Activated CD8-positive, alpha-beta memory T cell treated with anti-CD3 and anti-CD28 coated beads for 36 hours (primary cell): ENCODE results near the gene IBA57. TPM values are rescaled to one million over a fixed set of nuclear protein-coding genes. Genes with fewer than 3 reads are reported as not detected.
"Not testable (repeated sequence)": the region's sequence is repeated elsewhere in the genome, so short reads cannot be mapped to it uniquely, and the experiment has no call there.

Source experiments
- CTCF ChIA-PET: fragments of 350-600 bp; sonication (Branson Sonifier 250); formaldehyde crosslinking; loops from one replicate; lab custom pipeline; 2021; ENCODE audit warnings: antibody characterized with exemption; lab: Charles Lee
- POLR2A ChIA-PET: fragments of 350-600 bp; sonication (Branson Sonifier 250); formaldehyde crosslinking; loops from one replicate; lab custom pipeline; 2021; ENCODE audit warnings: antibody characterized with exemption; lab: Charles Lee
- total RNA-seq, 2 experiments: library from RNA; stranded (reverse); gene quantifications; one replicate each; pipeline ENCODE4 v1.2.3, GENCODE V29; 2021

IBA57 gene
- total RNA-seq, 2 experiments from 2014 or later, result 12.6 to 16.3 TPM

DNA sequence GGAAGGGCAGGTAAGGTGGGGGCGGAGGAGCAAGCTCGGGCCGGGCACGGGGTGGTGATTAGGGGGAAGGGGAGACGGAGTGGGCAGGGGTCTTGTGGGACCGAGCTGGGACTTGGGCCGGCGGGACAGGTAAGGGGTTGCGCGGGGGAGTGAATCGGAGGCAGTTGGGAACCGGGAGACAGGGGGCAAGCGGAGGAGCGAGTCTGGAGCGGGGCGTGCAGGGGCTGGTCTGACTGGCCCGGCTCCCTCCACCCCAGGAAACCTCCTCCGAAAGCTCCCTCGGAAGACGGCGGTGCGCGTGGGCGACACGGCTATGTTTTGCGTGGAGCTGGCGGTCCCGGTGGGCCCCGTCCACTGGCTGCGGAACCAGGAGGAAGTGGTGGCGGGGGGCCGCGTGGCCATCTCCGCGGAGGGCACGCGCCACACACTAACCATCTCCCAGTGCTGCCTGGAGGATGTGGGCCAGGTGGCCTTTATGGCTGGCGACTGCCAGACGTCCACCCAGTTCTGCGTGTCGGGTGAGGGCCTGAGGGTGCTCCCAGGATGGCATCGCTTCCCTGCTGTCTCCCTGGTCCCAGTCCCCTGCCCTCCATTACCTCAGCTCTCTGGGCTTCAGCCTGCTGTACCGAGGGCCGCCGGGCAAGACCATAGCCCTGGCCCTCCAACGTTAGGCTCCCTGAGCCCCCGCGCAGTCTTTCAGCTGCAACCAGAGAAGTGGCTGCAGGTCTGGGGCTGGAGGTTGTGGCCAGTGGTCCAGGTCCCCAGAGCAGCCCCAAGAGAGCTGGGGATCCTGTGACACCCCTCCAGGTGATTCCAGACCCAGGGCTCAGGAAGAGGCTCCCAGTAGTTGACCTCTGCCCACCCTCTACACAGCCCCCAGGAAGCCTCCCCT is 48.6 kb downstream of the IBA57 start:
- CTCF ChIA-PET, result interaction anchor here (0.8 to 2.5 kb wide), 10 partner anchors 8 to 287 kb away, joined by 3 to 11 read pairs (median 3); partner anchors contain the start of genes GUK1, IBA57 and TRIM11
- POLR2A ChIA-PET, result interaction anchor here (0.6 to 1.6 kb wide), 5 partner anchors 49 to 1815 kb away, joined by 3 to 8 read pairs (median 4); partner anchors contain the start of genes GUK1 and IBA57

GRCh38 chr1:228214921-228215662 is 49.5 kb downstream of the IBA57 start:
- ChIA-PET CTCF (interaction anchor here (0.8 to 2.5 kb wide), 3 partner anchors 49 to 192 kb away, joined by 5 to 11 read pairs (median 9); partner anchors contain the start of genes IBA57 and TRIM11), POLR2A (interaction anchor here (0.6 to 1.6 kb wide), 3 partner anchors 50 to 1816 kb away, joined by 3 to 8 read pairs (median 7); partner anchors contain the start of gene IBA57)

- ChIA-PET CTCF (interaction anchor here (2.2 kb wide), 1 partner anchor 50 kb away, joined by 11 read pairs; the partner anchor contains the start of gene IBA57), POLR2A (no interaction called here)
These were observed 50.1 kb downstream of the IBA57 start for GRCh38 chr1:228215663-228216116.

- POLR2A ChIA-PET, result no interaction called here
- CTCF ChIA-PET, result no interaction called here
These were observed 51.0 kb downstream of the IBA57 start for GRCh38 chr1:228216371-228217320.

DNA sequence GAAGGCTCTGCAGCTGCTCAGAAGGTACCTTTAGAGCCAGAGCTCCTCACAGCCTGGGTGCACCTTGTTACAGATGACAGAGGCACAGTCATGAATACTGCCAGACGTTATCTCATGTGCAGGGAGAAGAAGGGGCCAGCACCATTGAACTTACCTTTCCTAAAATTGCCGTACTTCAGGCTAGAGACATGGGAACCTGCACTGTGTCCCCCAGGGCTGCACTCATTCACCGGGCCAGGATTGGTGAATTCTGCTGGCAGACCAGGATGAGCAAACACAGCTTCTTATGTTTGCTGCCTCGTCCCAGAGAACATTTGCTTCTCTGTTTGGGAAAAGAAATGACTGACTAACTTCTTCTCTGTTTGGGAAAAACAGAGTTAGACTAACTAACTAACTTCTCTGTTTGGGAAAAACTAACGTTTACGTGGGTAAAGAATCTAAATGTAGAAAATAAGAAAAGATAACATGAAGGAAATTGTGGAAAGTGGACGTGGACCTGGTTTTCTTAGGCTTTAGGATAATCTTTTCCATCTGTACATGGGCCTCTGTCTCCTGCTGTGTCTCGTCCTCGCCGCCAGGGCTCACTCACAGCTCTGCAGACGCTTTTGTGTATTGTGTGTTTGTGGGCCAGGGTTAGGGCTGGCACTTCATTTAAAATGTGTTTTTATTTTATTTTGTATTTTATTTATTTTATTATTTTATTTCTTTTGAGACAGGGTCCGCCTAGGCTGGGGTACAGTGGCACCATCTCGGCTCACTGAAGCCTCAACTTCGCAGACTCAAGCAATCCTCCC is 52.1 kb downstream of the IBA57 start:
- ChIA-PET CTCF (no interaction called here), POLR2A (no interaction called here)

DNA sequence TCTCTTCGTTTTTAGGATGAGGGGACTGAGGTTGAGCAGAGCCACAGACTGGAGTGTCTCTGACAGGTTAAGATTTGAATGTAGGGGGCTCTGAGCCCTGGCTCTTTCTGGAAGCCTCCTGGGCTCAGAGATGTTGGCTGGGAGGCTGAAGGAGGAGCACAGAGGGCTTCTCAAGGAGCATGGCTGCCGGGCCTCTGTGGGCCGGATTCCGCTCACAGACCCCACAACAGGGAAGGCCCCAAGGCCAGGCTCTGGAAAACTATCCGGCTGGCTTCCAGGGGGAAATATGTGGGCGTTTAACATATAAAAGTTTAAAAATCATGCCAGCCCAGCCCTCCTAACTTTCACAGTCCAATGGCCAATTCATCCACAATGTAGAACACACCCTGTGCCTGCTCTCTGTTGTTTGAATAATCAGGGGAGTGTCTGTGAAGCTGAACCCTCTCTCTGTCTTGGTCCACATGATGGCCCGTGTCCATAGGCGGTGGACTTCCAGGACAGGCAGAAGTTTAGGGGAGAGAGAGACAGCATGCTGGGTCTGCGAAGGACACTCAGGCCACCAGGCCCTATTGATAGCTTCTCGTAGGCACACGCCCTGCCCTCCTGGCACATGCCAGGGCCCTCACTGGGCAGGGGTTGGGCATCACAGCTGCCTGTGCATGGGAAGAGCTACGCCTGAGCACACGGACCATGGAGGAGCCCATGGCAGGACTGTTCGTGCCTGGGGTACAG is 53.1 kb downstream of the IBA57 start:
- ChIA-PET CTCF (no interaction called here), POLR2A (no interaction called here)

DNA sequence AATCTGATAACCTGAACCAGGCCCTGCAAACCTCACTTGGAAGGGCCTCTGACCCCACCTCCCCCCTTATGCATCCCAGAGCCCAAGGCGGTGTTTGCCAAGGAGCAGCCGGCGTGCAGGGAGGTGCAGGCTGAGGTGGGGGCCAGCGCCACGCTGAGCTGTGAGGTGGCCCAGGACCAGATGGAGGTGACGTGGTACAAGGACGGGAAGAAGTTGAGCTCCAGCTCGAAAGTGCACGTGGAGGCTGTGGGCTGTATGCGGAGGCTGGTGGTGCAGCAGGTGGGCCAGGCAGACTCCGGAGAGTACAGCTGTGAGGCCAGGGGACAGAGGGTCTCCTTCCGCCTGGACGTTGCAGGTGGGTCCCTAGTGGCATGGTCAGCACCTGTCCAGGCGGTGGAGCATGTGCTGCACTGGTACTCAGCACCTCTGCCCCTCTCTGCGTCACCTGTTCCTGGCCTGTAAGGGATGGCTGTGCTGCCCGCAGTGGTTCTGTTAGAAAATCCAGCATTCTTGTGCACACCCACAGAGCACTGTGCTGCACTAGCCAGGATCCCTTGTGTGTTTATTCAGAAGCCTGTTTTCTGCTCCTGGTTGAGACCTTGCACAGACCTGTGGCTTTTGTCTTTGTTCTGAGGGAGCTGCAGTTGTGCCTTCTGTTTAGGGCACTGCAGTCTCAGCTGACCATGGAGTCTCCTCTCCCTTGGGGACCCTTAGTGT is 53.8 kb downstream of the IBA57 start:
- ChIA-PET POLR2A (no interaction called here), CTCF (no interaction called here)

GRCh38 chr1:228219962-228220780 is 54.6 kb downstream of the IBA57 start:
- ChIA-PET POLR2A (no interaction called here), CTCF (no interaction called here)

DNA sequence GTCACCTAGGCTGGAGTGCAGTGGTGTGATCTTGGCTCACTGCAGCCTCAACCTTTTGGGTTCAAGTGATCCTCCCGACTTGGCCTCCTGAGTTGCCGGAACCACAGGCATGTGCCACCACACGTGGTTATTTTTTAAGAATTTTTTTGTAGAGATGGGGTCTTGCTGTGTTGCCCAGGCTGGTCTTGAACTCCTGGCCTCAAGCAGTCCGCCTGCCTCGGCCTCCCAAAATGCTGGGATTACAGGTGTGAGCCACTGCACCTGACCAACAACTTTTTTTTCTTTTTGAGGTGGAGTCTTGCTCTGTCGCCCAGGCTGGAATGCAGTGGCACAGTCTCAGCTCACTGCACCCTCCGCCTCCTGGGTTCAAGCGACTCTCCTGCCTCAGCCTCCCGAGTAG is 55.5 kb downstream of the IBA57 start:
- CTCF ChIA-PET, POLR2A ChIA-PET: not testable (repeated sequence)

GRCh38 chr1:228222548-228222947 is 56.9 kb downstream of the IBA57 start:
- ChIA-PET POLR2A (no interaction called here), CTCF (interaction anchor here (1.0 kb wide), 1 partner anchor 9 kb away, joined by 3 read pairs; no protein-coding TSS in a partner anchor)

DNA sequence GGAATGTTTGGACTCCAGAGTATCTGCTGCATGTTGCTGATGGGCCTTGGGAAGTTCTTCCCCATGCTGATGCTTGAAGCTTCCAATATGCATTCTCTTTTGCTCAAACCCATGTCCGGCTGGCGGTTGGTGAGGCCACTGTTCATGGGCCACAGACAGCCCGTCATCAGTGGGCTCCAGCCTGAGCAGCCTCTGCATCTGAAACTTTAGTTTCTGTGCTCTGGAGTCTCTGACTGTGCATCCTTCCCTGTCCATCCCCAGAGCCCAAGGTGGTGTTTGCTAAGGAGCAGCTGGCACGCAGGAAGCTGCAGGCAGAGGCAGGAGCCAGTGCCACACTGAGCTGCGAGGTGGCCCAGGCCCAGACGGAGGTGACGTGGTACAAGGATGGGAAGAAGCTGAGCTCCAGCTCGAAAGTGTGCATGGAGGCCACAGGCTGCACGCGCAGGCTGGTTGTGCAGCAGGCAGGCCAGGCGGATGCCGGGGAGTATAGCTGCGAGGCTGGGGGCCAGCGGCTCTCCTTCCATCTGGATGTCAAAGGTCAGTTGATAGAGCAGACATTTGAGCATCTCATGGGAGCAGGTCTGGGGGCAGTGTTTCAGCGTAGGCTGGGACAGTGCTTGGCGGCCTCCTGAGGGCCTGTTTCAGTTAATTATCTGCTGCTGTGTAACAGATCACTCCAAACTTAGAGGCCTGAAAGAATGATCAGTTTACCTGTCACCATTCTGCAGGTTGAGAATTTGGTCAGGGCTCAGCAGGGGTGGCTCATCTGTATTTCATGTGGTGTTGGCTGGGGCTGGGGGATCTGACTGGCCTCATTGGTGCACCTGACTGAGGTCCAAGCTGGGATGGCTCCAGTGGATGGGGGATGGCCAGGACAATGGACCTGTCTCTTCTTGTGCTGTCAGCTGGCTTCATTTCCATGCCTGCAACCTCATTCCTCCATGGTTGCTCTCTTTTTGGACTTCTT is 58.9 kb downstream of the IBA57 start:
- ChIA-PET POLR2A (no interaction called here), CTCF (no interaction called here)

DNA sequence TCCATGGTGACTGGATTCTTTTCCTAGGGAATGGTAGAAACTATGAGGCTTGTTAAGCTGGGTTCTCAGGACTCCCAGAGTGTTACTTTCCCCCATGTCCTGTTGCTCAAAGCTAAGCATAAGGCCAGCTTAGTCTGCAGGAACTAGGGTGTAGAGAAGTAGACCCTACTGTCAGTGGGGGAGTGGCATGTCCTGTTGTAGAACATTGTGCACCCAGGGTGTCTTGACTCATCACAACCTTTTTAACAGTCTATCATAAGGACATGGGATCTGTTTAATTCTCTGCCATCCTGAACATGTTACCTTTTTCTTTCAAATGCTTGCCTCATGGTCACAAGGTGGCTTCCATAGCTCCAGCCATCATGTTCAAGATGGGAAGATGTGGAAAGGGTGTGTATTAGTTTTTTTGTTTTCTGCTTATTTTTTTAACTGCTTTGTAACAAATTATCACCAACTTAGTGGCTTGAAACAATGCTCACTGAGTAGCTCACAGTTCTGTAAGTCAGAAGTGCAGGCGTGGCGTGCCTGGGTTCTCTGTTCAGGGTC is 59.6 kb downstream of the IBA57 start:
- POLR2A ChIA-PET, result no interaction called here
- CTCF ChIA-PET, result no interaction called here

DNA sequence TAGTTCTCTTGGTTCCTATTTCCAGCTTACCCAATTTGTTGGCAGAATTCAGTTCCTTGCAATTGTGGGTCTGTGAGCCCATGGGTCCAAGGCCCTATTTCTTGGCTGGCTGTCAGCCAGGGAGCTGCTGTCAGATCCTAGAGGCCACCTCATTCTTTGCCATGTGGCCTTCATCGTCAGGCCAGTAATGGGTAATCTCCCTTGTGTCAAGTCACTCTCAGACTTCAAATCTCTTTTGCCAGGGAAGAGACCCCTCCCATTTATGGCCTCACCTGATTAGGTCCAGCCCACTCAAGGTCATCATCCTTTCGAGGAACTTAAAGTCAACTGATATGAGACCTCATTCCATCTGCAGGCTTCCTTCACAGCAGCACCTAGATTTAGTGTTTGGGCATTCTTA is 60.1 kb downstream of the IBA57 start:
- CTCF ChIA-PET, result no interaction called here
- POLR2A ChIA-PET, result no interaction called here

DNA sequence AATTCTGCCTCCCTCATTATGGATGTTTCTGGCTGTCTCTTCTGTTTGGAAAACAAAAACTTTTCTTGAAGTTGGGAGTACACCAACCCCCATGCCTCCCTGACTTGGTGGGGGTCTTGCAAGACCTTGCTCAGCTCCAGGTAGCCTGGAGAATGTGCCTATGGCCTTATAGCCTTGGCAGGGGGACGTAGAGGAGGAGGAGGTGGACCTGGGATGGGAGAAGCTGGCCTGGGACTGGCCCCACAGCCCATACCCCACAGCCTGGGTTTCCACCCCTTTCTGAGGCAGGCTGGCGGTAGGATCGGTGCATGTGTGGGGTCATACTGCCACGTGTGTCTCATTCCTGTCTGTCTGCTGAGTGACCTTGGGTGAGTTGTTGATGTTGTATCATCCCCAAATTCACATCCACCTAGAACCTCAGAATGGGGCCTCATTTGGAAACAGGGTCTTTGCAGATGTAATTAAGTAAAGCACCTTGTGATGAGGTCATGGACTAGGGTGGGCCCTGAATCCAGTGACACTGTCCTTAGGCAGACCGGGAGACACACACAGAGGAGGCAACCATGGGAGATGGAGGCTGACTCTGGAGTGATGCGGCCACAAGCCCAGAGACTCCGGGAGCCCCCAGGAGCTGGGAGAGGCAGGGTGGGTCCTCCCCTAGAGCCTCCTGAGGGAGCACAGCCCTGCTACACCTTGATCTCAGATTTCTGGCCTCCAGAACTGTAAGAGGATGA is 60.7 kb downstream of the IBA57 start:
- POLR2A ChIA-PET, result no interaction called here
- CTCF ChIA-PET, result no interaction called here
